HL-60/S4 treated with retinoic acid at 250 ng/mL for 4 days and 3 days (cell line): ENCODE measurements around the gene OR2J2.
"Not testable (repeated sequence)": the region's sequence is repeated elsewhere in the genome, so short reads cannot be mapped to it uniquely, and the experiment has no call there.

ENCODE experiments used
- in situ Hi-C: fragments of 300-500 bp; cut with MboI; formaldehyde crosslinking; loops from 2 replicates; pipeline ENCODE4 v1.7.0; 2022; ENCODE audit warnings: low sequenced_read_pairs

OR2J2 gene

DNA sequence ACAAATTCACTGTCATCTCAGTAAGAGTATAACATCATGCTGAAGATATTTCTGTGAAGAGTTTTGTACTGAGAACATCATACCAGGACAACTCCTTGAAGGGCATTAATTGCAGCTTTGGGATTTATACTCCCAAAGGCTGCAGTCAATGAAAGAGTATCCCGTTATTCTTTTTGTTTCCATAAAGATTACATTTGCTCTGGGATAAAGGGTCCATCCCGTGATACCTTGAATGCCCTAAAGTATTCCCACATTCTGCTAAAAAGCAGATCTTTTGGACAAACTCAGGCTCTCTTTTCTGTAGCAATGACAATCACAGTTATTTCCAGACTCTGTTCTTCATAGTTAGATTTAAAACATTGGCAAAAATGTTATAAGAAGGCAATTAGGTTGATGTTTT lies at the start of gene OR2J2:
OR2J2 (plus strand) TSS at position 301 of the 400 bp plus-strand sequence. CDS start 2,729 bp downstream, outside the sequence.
- in situ Hi-C loops, result not testable (repeated sequence)

DNA sequence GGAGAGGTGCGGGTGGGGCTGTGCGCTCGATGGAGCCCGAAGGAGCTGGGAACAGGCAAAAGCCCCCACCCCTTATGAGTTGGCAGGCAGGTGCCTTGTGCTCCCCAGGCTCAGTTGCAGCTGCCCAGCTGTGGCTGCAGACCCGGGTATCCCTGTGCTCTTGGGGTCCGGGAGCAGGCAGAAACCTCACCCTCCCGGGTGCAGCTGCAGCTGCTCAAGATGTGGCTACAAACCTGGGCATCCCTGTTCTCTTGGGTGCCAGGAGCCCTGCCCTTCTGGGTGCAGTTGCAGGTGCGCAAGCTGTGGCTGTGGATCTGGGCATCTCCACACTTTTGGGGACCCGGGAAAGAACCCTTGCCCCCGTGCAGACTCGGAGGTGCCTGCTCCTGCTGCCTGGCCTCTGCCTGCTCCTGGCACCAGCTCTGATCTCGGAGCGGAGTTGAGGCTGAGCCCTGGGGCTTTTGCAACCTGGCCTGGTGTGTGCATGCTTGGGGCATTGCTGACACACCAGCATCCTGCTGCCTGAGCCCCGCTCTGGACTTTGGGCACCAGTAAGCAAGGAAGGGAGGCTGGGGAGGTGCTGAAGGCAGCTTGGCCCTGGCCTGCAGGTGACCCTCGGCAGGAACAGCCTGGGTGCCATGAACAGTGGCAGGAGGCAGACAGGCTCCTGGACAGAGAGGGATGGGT lies 41.2 kb upstream of the OR2J2 start:
- in situ Hi-C loops, result no loop called here

DNA sequence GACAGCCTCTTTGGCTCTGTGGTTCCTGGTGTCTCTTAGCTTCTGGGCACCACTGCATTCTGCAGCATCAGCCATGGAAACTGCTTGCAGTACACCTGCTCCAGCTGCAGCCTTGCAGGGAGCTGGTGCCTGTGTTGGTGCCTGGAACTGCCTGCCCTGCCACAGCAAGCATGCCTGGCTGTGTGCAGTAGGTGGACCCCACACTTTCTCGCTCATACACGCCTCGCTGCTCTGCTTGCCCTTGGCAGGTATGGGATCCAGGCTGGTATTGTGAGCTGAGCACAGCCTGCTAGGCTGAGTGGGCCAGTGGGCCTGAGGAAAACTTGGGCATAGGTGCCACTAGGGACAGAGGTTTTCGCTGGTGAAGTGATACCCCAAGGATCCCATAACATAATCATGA lies 40.1 kb upstream of the OR2J2 start:
- in situ Hi-C loops, result no loop called here

DNA sequence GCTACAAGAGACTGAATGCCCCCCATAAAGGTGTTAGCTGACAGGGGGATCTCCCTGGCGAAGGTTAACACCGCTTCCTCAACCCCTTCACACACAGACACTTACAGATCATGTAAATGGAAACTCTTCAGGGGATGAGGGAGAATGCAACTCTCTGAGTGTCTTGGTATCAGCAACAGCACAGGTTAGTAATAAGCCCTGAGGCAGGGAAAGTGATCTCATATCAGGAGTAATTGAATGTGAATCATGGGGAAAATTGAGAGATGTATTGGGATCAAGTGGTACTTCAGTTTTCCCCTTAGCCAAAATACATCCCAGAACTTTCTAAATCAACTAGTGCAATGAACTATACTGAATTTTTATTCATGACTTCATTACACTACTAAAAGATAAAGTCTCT lies 39.0 kb upstream of the OR2J2 start:
- in situ Hi-C loops, result no loop called here

DNA sequence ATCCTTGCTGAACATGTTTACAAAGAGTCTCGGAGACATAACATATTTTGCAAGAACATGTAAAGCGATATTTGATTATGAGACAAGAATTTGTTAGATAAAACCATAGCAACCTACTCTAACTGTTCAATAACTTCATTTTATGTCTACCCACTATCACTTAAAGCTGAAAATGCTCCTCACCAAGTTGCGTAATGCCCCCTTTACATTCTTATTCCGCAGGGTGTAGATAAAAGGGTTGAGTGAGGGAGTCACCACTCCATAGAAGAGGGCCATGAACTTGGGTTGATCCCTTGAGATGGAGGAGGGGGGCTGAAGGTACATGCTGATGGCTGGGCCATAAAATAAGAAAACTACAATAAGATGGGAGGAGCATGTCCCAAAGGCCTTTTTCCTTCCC lies 33.0 kb upstream of the OR2J2 start:
- in situ Hi-C loops, result no loop called here

DNA sequence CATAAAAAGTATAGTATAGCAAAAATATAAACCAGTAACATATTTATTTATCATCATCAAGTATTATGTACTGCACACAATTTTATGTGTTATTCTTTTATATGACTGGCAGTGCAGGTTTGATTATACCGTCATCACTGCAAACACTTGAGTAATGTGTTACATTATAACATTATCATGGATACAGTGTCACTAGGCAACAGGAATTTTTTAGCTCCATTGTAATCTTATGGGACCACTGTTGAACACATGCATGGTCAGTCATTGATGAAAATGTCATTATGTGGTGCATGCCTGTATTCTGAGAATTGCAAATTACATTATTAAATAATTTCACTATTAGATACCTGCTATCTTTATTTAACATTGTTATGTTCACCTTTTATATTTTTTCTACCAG lies 29.1 kb upstream of the OR2J2 start:
- in situ Hi-C loops, result no loop called here

DNA sequence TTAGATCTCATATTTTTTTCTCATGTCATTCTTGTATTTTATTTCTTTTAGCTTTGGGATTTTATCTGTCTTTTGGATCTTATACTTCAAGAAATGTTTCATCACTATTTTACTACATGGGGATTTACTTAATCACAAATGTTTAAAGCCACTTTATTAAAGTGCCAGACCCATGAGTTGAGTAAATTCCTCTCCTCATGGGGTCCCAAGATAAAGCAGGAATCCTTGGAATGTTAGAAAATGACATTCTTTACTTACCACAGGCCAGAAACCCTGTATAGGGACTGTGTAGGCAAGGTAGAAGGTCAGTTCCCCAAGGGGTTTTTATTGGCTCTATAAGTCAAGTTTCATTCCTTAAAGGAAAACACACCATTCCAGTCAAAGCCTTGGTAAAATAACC lies 28.4 kb upstream of the OR2J2 start:
- in situ Hi-C loops, result no loop called here

DNA sequence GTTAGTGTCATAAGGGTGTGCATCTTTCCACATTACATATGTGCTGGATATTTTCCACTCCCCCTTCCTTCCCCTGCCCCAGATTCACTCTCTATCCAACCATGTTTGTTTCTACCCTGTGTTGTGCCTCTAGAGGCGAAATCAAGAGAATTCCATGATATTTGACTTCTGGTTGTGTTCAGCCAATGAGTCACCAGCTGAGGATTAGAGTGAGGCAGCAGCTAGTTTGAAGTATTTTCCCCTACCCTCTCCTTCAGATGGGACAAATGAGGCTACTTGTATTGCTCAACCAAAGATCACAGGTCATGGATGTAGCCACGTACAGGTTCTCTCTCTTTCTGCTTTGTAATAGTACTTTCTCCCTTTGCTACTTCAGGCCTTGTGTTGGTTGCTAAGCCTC lies 24.5 kb upstream of the OR2J2 start:
- in situ Hi-C loops, result no loop called here

DNA sequence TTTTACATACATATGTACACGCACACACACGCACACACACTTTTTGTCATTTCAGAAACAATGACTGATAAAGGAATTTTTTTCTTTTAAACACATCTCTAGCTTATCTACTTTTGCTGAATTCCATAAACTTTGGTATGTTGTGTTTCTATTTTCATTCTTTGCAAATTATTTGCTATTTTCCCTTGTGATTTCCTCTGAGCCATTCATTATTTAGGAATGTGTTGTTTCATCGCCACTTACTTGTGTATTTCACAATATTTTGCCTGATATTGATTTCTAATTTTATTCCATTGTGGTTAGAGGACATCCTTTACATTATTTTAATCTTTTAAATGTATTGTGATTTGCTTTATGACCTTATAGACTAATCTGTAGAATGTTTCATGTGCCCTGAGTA lies 23.6 kb upstream of the OR2J2 start:
- in situ Hi-C loops, result no loop called here

DNA sequence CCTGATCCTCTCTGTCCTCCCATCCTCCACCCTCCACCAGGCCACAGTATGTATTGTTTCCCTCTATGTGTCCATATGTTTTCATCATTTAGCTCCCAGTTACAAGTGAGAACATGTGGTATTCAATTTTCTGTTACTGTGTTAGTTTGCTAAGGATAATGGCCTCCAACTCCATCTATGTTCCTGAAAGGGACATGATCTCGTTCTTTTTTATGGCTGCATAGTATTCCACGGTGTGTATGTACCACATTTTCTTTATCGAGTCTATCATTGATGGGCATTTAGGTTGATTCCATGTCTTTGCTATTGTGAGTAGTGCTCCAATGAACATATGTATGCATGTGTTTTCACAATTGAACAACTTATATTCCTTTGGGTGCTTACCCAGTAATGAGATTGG lies 21.3 kb upstream of the OR2J2 start:
- in situ Hi-C loops, result not testable (repeated sequence)

DNA sequence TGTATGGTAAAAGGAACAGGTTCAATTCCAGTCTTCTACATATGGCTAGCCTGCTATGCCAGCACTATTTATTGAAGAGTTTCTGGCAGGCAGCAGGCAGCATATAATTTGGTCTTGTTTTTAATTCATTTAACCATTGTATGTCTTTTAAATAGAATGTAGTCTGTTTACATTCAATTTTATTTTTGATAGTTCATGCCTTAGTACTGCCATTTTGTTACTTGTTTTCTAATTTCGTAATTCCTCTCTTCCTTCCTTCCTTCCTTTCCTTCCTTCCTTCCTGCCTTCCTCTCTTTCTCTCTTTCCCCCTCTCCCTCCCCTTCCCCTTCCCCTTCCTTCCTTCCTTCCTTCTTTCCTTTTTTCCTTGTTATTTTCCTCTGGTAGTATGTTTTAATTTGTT lies 17.6 kb upstream of the OR2J2 start:
- in situ Hi-C loops, result no loop called here

DNA sequence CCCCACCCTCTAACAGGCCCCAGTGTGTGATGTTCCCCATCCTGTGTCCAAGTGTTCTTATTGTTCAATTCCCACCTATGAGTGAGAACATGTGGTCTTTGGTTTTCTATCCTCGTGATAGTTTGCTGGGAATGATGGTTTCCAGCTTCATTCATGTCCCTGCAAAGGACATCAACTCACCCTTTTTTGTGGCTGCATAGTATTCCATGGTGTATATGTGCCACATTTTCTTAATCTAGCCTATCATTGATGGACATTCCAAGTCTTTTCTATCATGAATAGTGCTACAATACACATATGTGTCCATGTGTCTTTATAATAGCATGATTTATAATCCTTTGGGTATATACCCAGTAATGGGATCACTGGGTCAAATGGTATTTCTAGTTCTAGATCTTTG lies 15.5 kb upstream of the OR2J2 start:
- in situ Hi-C loops, result not testable (repeated sequence)

DNA sequence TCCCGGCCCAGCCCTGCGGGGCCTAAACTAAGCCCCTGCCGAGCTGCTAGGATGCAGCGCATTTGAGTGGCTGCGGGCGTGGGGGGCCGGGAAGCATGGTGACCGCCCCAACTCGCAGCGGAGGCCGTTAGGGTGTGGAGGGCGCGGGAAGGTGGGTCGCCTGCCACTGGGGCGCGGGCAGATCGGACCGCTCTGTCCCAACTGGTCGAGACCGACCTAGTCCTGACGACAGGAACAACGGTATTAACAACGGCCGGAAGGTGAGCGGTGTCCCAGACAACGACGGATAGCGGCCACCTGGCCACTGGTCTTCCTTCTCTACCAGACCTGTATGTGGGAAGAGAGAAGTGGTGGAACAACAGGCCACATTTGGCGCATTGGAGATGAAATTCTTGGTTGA lies 10.8 kb upstream of the OR2J2 start:
- in situ Hi-C loops, result not testable (repeated sequence)

DNA sequence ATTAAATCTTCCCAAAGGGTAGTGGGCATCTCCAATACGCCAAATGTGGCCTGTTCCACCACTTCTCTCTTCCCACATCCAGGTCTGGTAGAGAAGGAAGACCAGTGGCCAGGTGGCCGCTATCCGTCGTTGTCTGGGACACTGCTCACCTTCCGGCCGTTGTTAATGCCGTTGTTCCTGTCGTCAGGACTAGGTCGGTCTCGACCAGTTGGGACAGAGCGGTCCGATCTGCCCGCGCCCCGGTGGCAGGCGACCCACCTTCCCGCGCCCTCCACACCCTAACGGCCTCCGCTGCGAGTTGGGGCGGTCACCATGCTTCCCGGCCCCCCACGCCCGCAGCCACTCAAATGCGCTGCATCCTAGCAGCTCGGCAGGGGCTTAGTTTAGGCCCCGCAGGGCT lies 5.1 kb upstream of the OR2J2 start:
- in situ Hi-C loops, result not testable (repeated sequence)

DNA sequence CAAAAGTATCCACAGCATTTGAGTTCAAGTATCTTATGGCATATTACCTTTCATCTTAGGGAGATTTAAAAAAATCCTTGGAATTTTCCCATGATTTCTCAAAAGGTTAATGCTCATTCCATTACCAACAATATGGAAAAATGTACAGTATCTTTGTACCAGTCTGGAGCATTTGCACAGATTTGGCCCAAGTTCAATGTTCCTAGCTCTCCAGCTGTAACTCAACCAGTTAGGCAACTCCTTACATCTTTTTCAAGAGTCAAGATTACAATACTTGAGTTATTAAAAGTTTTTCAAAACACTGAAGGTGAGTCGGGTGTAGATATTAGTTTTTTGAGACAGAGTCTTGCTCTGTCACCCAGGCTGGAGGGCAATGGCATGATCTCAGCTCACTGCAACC lies 1.0 kb downstream of the OR2J2 start:
- in situ Hi-C loops, result no loop called here

DNA sequence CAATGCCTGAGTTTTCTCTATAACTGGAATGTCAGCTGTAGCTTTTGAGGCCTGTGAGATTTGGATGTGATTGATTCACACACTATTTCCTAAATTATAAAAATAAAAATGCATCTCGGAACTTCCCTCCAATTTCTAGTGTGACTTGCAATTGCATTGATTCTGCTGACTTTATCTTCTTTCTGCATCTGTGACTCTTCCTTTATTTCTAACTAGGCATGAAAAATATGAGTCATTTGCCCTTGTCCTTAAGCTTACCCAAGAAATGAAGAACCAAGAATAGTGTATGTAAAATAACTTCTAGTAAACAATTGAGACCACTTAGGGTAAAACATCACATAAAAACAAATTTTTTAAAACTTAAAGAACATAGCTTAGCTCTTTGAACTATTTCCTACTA lies 12.9 kb downstream of the OR2J2 start:
- in situ Hi-C loops, result no loop called here

DNA sequence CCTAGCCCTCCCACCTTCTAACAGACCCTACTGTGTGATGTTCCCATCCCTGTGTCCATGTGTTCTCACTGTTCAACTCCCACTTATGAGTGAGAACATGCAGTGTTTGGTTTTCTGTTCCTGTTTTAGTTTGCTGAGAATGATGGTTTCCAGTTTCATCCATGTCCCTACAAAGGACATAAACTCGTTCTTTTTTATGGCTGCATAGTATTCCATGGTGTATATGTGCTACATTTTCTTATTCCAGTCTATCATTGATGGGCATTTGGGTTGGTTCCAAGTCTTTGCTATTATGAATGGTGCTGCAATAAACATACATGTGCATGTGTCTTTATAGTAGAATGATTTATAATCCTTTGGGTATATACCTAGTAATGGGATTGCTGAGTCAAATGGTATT lies 18.0 kb downstream of the OR2J2 start:
- in situ Hi-C loops, result not testable (repeated sequence)

DNA sequence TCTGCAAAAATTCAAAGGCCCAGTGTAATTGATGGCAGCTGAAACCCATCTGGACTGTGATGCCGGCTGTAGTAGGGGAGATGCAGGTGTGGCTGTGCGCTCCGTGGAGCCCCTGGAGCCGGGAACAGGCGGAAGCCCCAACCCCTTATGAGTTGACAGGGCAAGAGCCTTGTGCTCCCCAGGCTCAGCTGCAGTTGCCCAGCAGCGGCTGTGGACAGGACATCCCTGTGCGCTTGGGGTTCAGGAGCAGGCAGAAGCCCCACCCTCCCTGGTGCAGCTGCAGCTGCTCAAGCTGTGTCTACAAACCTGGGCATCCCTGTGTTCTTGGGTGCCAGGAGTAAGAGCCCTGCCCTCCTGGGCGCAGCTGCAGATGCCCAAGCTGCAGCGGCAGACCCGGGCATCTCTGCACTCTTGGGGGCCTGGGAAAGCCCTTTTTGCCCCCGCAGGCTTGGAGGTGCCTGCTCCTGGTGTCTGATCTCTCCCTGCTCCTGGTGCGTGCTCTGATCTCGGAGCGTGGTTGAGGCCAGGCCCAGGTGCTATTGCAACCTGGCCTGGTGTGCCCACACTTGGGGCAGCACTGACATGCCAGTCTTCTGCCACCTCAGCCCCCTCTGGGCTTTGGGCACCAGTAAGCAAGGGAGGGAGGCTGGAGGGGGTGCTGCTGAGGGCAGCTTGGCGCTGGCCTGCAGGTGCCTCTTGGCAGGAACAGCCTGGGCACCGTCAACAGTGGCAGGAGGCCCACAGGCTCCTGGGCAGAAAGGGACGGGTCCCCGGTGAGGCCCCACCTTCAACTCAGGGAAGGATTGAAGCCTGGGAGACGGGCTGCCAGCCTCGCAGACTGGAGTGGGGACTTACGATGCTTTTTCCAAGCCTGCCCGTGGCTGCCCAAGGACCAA lies 30.3 kb downstream of the OR2J2 start:
- in situ Hi-C loops, result no loop called here

DNA sequence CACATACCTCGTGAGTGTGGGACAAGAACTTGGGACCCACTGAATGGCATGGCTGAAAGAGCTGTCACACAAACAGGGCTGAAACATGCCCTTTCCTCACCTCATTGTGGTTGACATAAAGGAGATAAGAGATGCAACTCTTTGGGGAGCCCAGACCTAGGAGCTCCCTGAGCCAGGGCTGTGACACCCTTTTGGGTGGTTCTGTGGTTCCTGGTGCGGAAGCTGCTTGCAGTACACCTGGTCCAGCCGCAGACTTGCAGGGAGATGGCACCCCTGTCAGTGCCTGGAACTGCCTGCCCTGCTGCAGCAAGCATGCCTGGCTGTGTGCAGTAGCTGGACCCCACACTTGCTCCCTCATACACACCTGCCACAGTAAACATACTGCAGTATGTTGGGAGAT lies 31.3 kb downstream of the OR2J2 start:
- in situ Hi-C loops, result no loop called here

DNA sequence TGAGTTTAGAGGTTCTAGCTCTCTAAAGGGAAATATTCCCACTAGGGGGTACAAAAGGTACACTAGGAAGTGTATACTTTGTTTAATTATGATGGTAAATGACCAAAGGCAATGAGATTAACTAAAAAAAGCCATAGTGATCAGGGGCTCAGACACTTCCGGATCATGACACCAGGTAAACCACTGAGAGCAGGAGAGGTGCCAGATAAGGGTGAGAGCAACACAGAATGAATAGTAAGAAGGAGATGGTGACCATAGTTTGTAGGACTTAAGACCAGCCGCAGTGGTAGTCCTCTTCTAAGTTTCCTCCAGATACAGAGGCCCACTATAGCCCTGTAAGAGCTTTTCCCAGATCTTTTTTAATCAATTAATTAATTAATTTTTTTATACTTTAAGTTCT lies 40.8 kb downstream of the OR2J2 start:
- in situ Hi-C loops, result no loop called here

DNA sequence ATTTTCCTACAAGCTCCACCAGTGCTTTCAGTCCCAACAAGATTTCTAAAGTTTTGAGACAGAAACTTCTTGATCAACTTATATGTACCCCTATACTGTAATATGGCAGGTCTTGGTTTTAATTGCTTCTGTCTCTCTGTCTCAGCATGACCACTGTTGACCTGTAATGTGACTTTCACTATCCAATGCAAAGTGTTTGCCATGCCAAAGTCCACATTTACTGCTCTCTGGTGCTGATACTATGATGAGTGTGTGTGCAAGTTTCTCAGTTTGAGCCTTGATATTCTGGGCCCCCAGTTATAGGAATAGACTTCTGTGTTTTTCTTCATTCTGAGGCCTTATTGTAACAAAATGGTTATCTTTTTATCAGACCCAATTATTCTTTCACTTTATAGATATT lies 45.8 kb downstream of the OR2J2 start:
- in situ Hi-C loops, result no loop called here

DNA sequence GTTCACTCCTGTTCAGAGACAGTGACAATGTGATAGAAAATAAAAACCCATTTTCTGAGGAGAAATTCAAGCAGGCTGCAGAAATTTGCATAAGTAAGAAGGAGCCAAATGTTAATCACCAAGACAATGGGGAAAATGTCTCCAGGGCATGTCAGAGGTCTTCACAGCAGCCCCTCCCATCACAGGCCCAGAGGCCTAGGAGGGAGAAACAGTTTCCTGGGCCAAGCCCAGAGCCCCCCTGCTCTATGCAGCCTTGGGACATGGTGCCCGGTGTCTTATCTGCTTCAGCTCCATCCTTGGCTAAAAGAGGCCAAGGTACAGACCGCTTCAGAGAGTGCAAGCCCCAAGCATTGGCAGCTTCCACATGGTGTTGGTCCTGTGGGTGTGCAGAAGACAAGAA lies 46.5 kb downstream of the OR2J2 start:
- in situ Hi-C loops, result not testable (repeated sequence)
